Adipose tissue (tissue), 3 donors: ENCODE data around the gene GPR15. TPM values are rescaled to one million over a fixed set of nuclear protein-coding genes. Genes with fewer than 3 reads are reported as not detected.

Experiments used
- H3K27ac ChIP-seq: one replicate; pipeline ENCODE4 v1.5.1; 2013; ENCODE audit warnings: low read depth, low read length
- WGBS, 3 donors: extraction: QIAGEN DNeasy Blood & Tissue Kit; methylation state at CpG; one replicate each; pipeline ENCODE4 v1.1.7; 2013; 5-methylcytosine and 5-hydroxymethylcytosine counted together
- polyA plus RNA-seq, 3 donors: library from polyadenylated mRNA; stranded (reverse); fragments of 200-250 nt; gene quantifications; one replicate each; pipeline ENCODE4 v1.2.3, GENCODE V29; 2013
- donor health status: healthy with polysubstance abuse.
- donor health status: Bipolar disorder and iron deficiency.
- donor health status: healthy.

GPR15 gene
- polyA plus RNA-seq, 3 donors: 0.25 to 0.30 TPM; not detected in 1

GRCh38 chr3:98528474-98529346 is 3.1 kb upstream of the GPR15 start:
- H3K27ac ChIP-seq: no peak overlapping the region
- 35 to 62% (median 60%) methylated on average over 4 of the region's 4 CpGs for WGBS, 3 donors

GRCh38 chr3:98529856-98530459 is 1.8 kb upstream of the GPR15 start:
- no peak overlapping the region for H3K27ac ChIP-seq
- WGBS, 3 donors: 88 to 90% (median 89%) methylated on average over 8 of the region's 8 CpGs

GRCh38 chr3:98530676-98531075 is 1.1 kb upstream of the GPR15 start:
- 75 to 91% (median 87%) methylated on average over 2 of the region's 2 CpGs for WGBS, 3 donors
- no peak overlapping the region for H3K27ac ChIP-seq

- 74 to 88% (median 85%) methylated on average over 5 of the region's 5 CpGs for WGBS, 3 donors
- H3K27ac ChIP-seq: no peak overlapping the region
Measured at GRCh38 chr3:98532275-98532637, 478 bp downstream of the GPR15 start.

- WGBS, 3 donors: 67 to 93% (median 89%) methylated on average over 6 of the region's 6 CpGs
- no peak overlapping the region for H3K27ac ChIP-seq
Measured at GRCh38 chr3:98532709-98533571, 1.2 kb downstream of the GPR15 start.

GRCh38 chr3:98534168-98534567 is 2.4 kb downstream of the GPR15 start:
- H3K27ac ChIP-seq: no peak overlapping the region
- WGBS, 3 donors: 90 to 95% (median 94%) methylated on average over 2 of the region's 2 CpGs

GRCh38 chr3:98534734-98535133 is 3.0 kb downstream of the GPR15 start:
- H3K27ac ChIP-seq: no peak overlapping the region
- 84 to 98% (median 91%) methylated on average over 1 of the region's 1 CpG for WGBS, 3 donors

- WGBS, 3 donors: 74 to 88% (median 88%) methylated on average over 6 of the region's 6 CpGs
- H3K27ac ChIP-seq: no peak overlapping the region
Measured at GRCh38 chr3:98536456-98537017, 4.8 kb downstream of the GPR15 start.

DNA sequence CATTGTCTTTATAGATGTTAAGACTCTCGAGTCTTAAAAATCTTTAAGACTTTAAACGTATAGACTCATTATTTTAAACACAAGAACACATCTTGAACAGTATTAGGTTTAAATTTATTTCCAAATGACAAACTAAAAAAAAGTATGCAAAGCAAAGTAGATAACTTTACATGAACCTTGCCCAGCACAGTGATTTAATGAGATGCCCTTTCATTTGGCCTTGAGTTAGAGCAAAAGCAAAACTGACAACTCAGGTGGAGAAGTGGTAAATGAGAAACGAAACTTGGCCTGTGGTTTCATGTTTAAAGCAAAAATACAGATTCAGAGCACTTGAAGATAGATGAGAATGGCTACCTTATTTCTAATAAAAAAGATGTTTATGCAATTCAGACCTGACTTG is 8.6 kb downstream of the GPR15 start:
- no peak overlapping the region for H3K27ac ChIP-seq
- 83 to 86% (median 83%) methylated on average over 3 of the region's 3 CpGs for whole genome bisulfite sequencing, 3 donors

DNA sequence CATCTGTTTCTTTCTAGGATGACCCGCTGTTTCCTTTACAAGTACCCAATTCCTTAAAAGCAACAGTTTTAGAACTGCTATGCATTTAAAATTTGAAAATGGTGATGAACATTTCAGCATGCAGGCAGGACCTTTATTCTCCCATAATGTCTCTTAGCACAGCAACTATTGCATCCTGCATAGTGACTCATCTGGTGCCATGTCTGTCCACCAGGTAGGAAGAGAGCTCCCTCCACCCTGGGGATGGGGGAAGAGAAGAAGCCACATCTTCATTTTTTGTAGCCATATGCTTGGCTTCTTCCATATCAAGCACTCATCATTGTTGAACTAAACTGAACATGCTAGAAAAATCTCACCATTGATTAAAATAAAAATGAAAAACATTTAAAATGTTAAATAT is 9.9 kb downstream of the GPR15 start:
- no peak overlapping the region for H3K27ac ChIP-seq
- 92 to 100% (median 92%) methylated on average over 1 of the region's 1 CpG for WGBS, 3 donors

- 80 to 95% (median 93%) methylated on average over 1 of the region's 1 CpG for WGBS, 3 donors
- no peak overlapping the region for H3K27ac ChIP-seq
Measured at GRCh38 chr3:98542623-98543022, 10.8 kb downstream of the GPR15 start.

DNA sequence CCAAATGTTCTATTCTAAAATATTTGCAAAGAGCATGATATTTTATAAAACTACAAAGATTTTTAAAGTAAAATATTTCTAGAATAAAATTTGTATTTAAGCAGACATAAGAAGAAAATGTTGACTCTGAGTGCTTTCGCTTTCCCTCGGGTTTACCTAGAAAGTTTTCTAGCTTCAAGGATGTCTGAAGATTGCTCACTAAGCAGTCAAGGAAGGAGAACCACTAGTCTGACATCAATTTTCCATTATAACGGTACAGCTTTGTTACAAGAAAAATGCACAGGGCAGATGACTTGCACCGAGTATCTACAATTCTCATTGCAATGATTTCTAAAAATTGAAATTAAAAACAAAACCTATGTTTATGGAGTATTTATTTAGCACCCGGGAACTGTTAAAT is 14.2 kb downstream of the GPR15 start:
- H3K27ac ChIP-seq: no peak overlapping the region
- WGBS, 3 donors: 73 to 78% (median 78%) methylated on average over 5 of the region's 5 CpGs

- 82 to 92% (median 85%) methylated on average over 4 to 5 of the region's 5 CpGs for WGBS, 3 donors
- no peak overlapping the region for H3K27ac ChIP-seq
Measured at GRCh38 chr3:98548544-98548943, 16.8 kb downstream of the GPR15 start.

GRCh38 chr3:98550833-98551232 is 19.1 kb downstream of the GPR15 start:
- H3K27ac ChIP-seq: no peak overlapping the region
- WGBS, 3 donors: 88 to 97% (median 91%) methylated on average over 3 of the region's 3 CpGs

DNA sequence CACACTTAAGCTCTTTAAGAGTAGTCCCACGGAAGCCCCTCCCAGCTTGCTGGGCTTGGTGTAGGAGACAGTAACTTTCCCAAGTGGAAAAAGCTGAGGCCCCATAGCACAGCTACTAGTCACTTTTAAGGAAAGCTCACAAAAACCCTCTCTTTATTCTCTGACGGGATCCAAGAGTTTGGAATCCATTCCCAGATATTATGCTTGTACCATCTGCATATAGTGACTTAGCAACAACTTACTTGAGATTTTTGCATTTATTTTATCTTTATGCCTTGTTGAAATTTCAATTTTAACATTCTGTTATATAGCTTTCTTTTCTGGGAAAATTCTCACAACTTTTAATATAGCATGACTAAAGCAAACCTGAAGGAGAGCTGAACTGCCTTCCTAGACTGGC is 19.5 kb downstream of the GPR15 start:
- 83 to 91% (median 90%) methylated on average over 2 of the region's 2 CpGs for WGBS, 3 donors

GRCh38 chr3:98551754-98552153 is 20.0 kb downstream of the GPR15 start:
- 59 to 70% (median 70%) methylated on average over 3 of the region's 3 CpGs for WGBS, 3 donors
- H3K27ac ChIP-seq: no peak overlapping the region

More for the DNA sequence above, 19.5 kb downstream of the GPR15 start:
- H3K27ac ChIP-seq: no peak overlapping the region

DNA sequence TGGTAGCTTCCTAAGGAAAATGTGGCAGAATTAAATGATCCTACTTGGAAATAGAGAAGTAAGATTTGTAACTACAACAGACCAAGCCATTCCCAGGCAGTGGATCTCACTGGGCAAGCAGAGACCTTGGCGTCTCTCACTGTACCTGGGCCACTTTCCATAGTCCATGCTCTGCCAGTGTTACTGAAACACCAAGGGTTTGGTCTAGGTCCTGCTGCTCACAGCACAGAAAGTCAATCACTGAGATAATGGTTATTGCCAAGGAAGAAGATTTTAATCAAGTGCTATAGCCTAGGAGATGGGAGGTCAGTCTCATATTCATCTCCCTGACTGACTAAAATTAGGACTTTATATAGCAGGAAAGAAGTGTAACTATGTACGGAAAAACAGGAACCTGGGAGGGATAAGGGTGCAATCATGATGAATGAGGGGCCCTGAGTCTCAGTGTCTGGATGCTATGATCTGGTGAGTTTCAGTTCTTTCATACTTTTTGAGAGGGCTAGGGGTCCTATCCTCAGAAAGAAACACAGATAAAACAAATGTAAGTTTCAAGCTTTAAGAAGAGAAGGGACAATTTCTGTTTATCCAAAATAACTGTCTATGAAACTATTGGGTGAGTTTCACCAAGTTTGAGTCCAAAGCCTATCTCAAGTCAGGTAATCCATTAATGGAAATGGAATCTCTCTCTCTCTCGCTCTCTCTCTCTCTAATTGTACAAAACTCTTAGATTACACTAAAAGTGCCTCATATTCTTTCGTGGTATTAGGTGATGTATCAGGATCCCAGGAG is 20.6 kb downstream of the GPR15 start:
- H3K27ac ChIP-seq: no peak overlapping the region
- 75 to 81% (median 76%) methylated on average over 4 of the region's 4 CpGs for WGBS, 3 donors

- no peak overlapping the region for H3K27ac ChIP-seq
- 71 to 76% (median 73%) methylated on average over 6 of the region's 6 CpGs for WGBS, 3 donors
Measured at GRCh38 chr3:98553021-98553563, 21.3 kb downstream of the GPR15 start.
